Activated T-helper 1 cell treated with anti-CD3 and anti-CD28 coated beads, Interleukin-12 subunit alpha, Interleukin-12 subunit beta, Interleukin-2, Interleukin-4 antibody, amounts not matched to agents 30 ng/mL and 10 ng/mL and 1 ng/mL, durations not matched to agents 14 hours and 24 hours and 36 hours (primary cell): ENCODE data around the gene MRPL16. TPM values are rescaled to one million over a fixed set of nuclear protein-coding genes. Genes with fewer than 3 reads are reported as not detected.
A peak's percentile ranks its signal among the peaks of the same experiment; 100 is the strongest.
"Not testable (repeated sequence)": the region's sequence is repeated elsewhere in the genome, so short reads cannot be mapped to it uniquely, and the experiment has no call there.

Experiments
- DNase-seq: peaks from one replicate; pipeline ENCODE4 v3.0.0; 2021; ENCODE audit warnings: low spot score
- H3K27ac Mint-ChIP-seq: one replicate; pipeline ENCODE4 v1.8.0; 2021; ENCODE audit warnings: mild to moderate bottlenecking, mixed read lengths
- H3K27me3 Mint-ChIP-seq: one replicate; pipeline ENCODE4 v1.8.0; 2022; ENCODE audit warnings: mild to moderate bottlenecking, moderate library complexity, mixed read lengths; ENCODE audit not compliant: insufficient read depth
- H3K36me3 Mint-ChIP-seq: one replicate; pipeline ENCODE4 v1.8.0; 2021; ENCODE audit warnings: low read depth, mixed read lengths
- H3K4me1 Mint-ChIP-seq: one replicate; pipeline ENCODE4 v1.8.0; 2021; ENCODE audit warnings: low read depth, mixed read lengths
- H3K4me3 Mint-ChIP-seq: one replicate; pipeline ENCODE4 v1.8.0; 2021; ENCODE audit warnings: mild to moderate bottlenecking, moderate library complexity, mixed read lengths
- H3K9me3 Mint-ChIP-seq: one replicate; pipeline ENCODE4 v1.8.0; 2021; ENCODE audit warnings: mixed read lengths
- intact Hi-C: fragments of 100-400 bp; cut with micrococcal nuclease; formaldehyde crosslinking; loops from one replicate; pipeline ENCODE4 v1.15.1; 2024
- total RNA-seq: library from RNA; stranded (reverse); gene quantifications from 2 replicates; pipeline ENCODE4 v1.2.3, GENCODE V29; 2022

MRPL16 gene
- total RNA-seq, 1 donor from 2014 or later = 88.3 TPM

- peak; percentile 50 for DNase-seq
- H3K9me3 Mint-ChIP-seq = no peaks in the 10 kb centered on the region
- H3K36me3 Mint-ChIP-seq = peaks cover 20% of the 10 kb centered on the region
- peaks cover 24% of the 10 kb centered on the region for H3K4me1 Mint-ChIP-seq
- no peaks in the 10 kb centered on the region for H3K27me3 Mint-ChIP-seq
- no peak overlapping the region for H3K27ac Mint-ChIP-seq
- intact Hi-C loops = loop anchor here (1.0 to 2.0 kb wide), 6 partner anchors 8 to 265 kb away; partner anchors contain the start of genes MRPL16 and PATL1
- H3K4me3 Mint-ChIP-seq = no peak overlapping the region
These were observed 7.9 kb downstream of the MRPL16 start for GRCh38 chr11:59802639-59803176.

- H3K36me3 Mint-ChIP-seq = peaks cover 21% of the 10 kb centered on the region
- H3K9me3 Mint-ChIP-seq = no peaks in the 10 kb centered on the region
- H3K4me3 Mint-ChIP-seq = no peak overlapping the region
These were observed 8.5 kb downstream of the MRPL16 start for GRCh38 chr11:59801981-59802638.

GRCh38 chr11:59801160-59801706 is 9.3 kb downstream of the MRPL16 start:
- no peaks in the 10 kb centered on the region for H3K27me3 Mint-ChIP-seq
- DNase-seq = no peak
- no peak overlapping the region for H3K4me3 Mint-ChIP-seq
- no peaks in the 10 kb centered on the region for H3K9me3 Mint-ChIP-seq
- H3K27ac Mint-ChIP-seq = no peak overlapping the region
- intact Hi-C loops = no loop called here
- peaks cover 20% of the 10 kb centered on the region for H3K4me1 Mint-ChIP-seq
- peaks cover 14% of the 10 kb centered on the region for H3K36me3 Mint-ChIP-seq

More at GRCh38 chr11:59801981-59802638, 8.5 kb downstream of the MRPL16 start:
- Mint-ChIP-seq H3K4me1 (peaks cover 24% of the 10 kb centered on the region), H3K27me3 (no peaks in the 10 kb centered on the region), H3K27ac (no peak overlapping the region)
- intact Hi-C loops = loop anchor here (1.0 to 2.0 kb wide), 6 partner anchors 8 to 265 kb away; partner anchors contain the start of genes MRPL16 and PATL1
- no peak for DNase-seq

- no peaks in the 10 kb centered on the region for H3K27me3 Mint-ChIP-seq
- H3K27ac Mint-ChIP-seq = no peak overlapping the region
- H3K4me3 Mint-ChIP-seq = no peak overlapping the region
- H3K36me3 Mint-ChIP-seq = peaks cover 19% of the 10 kb centered on the region
- H3K9me3 Mint-ChIP-seq = no peaks in the 10 kb centered on the region
- no peak for DNase-seq
- H3K4me1 Mint-ChIP-seq = peaks cover 20% of the 10 kb centered on the region
- intact Hi-C loops = no loop called here
These were observed 10.1 kb downstream of the MRPL16 start for GRCh38 chr11:59800390-59801025.

GRCh38 chr11:59794417-59794816 is 16.2 kb downstream of the MRPL16 start:
- Mint-ChIP-seq H3K27ac (no peak overlapping the region), H3K4me3 (no peak overlapping the region), H3K27me3 (no peaks in the 10 kb centered on the region), H3K9me3 (no peaks in the 10 kb centered on the region), H3K4me1 (peaks cover 6% of the 10 kb centered on the region), H3K36me3 (peaks cover 37% of the 10 kb centered on the region)
- no peak for DNase-seq
- intact Hi-C loops = no loop called here

GRCh38 chr11:59792507-59792906 is 18.1 kb downstream of the MRPL16 start:
- intact Hi-C loops = no loop called here

GRCh38 chr11:59791639-59792038 is 18.9 kb downstream of the MRPL16 start:
- no peaks in the 10 kb centered on the region for H3K9me3 Mint-ChIP-seq
- no peaks in the 10 kb centered on the region for H3K27me3 Mint-ChIP-seq
- H3K4me1 Mint-ChIP-seq = peaks cover 15% of the 10 kb centered on the region
- no peak overlapping the region for H3K27ac Mint-ChIP-seq
- intact Hi-C loops = no loop called here
- no peak overlapping the region for H3K4me3 Mint-ChIP-seq
- peaks cover 41% of the 10 kb centered on the region for H3K36me3 Mint-ChIP-seq
- no peak for DNase-seq

More at GRCh38 chr11:59792507-59792906, 18.1 kb downstream of the MRPL16 start:
- Mint-ChIP-seq H3K4me1 (peaks cover 6% of the 10 kb centered on the region), H3K36me3 (peaks cover 35% of the 10 kb centered on the region), H3K27ac (no peak overlapping the region), H3K4me3 (no peak overlapping the region), H3K9me3 (no peaks in the 10 kb centered on the region), H3K27me3 (no peaks in the 10 kb centered on the region)
- DNase-seq = no peak

- Mint-ChIP-seq H3K27me3 (no peaks in the 10 kb centered on the region), H3K4me1 (peaks cover 42% of the 10 kb centered on the region), H3K9me3 (no peaks in the 10 kb centered on the region), H3K36me3 (peaks cover 38% of the 10 kb centered on the region), H3K4me3 (no peak overlapping the region), H3K27ac (no peak overlapping the region)
- intact Hi-C loops = no loop called here
- DNase-seq = no peak
These were observed 22.8 kb downstream of the MRPL16 start for GRCh38 chr11:59787816-59788215.

- H3K4me1 Mint-ChIP-seq = peaks cover 46% of the 10 kb centered on the region
- no peak overlapping the region for H3K27ac Mint-ChIP-seq
- intact Hi-C loops = no loop called here
These were observed 23.4 kb downstream of the MRPL16 start for GRCh38 chr11:59787255-59787588.

GRCh38 chr11:59785818-59786217 is 24.8 kb downstream of the MRPL16 start:
- Mint-ChIP-seq H3K27ac (no peak overlapping the region), H3K9me3 (peaks cover 9% of the 10 kb centered on the region), H3K27me3 (no peaks in the 10 kb centered on the region), H3K4me3 (no peak overlapping the region), H3K4me1 (peaks cover 53% of the 10 kb centered on the region), H3K36me3 (peaks cover 35% of the 10 kb centered on the region)
- DNase-seq = no peak
- intact Hi-C loops = loop anchor here (2.0 kb wide), 1 partner anchor 17 kb away; no protein-coding TSS in a partner anchor

More at GRCh38 chr11:59787255-59787588, 23.4 kb downstream of the MRPL16 start:
- Mint-ChIP-seq H3K27me3 (no peaks in the 10 kb centered on the region), H3K4me3 (no peak overlapping the region), H3K9me3 (peaks cover 3% of the 10 kb centered on the region), H3K36me3 (peaks cover 36% of the 10 kb centered on the region)
- DNase-seq = no peak

- peaks cover 34% of the 10 kb centered on the region for H3K36me3 Mint-ChIP-seq
- not testable (repeated sequence) for H3K9me3 Mint-ChIP-seq, DNase-seq, H3K27me3 Mint-ChIP-seq, H3K4me3 Mint-ChIP-seq
- H3K27ac Mint-ChIP-seq = peak overlapping the region; percentile 41
- intact Hi-C loops = loop anchor here (2.0 kb wide), 1 partner anchor 18 kb away; no protein-coding TSS in a partner anchor
- H3K4me1 Mint-ChIP-seq = peaks cover 58% of the 10 kb centered on the region
These were observed 26.1 kb downstream of the MRPL16 start for GRCh38 chr11:59784441-59784840.

GRCh38 chr11:59783632-59784090 is 26.9 kb downstream of the MRPL16 start:
- no peak overlapping the region for H3K4me3 Mint-ChIP-seq
- no peaks in the 10 kb centered on the region for H3K27me3 Mint-ChIP-seq
- intact Hi-C loops = loop anchor here (1.0 to 2.0 kb wide), 4 partner anchors 11 to 28 kb away; partner anchors contain the start of gene STX3
- no peak for DNase-seq
- H3K27ac Mint-ChIP-seq = peak overlapping the region; percentile 54
- peaks cover 58% of the 10 kb centered on the region for H3K4me1 Mint-ChIP-seq
- H3K36me3 Mint-ChIP-seq = peaks cover 34% of the 10 kb centered on the region
- H3K9me3 Mint-ChIP-seq = peaks cover 9% of the 10 kb centered on the region

GRCh38 chr11:59782080-59782479 is 28.5 kb downstream of the MRPL16 start:
- Mint-ChIP-seq H3K4me1 (peaks cover 66% of the 10 kb centered on the region), H3K27me3 (no peaks in the 10 kb centered on the region), H3K9me3 (peaks cover 9% of the 10 kb centered on the region), H3K4me3 (no peak overlapping the region), H3K27ac (no peak overlapping the region), H3K36me3 (peaks cover 29% of the 10 kb centered on the region)
- intact Hi-C loops = loop anchor here (2.0 kb wide), 1 partner anchor 15 kb away; no protein-coding TSS in a partner anchor
- no peak for DNase-seq
